Ovary (tissue), 9 donors: ENCODE results near the gene PIK3CD. TPM values are rescaled to one million over a fixed set of nuclear protein-coding genes. Genes with fewer than 3 reads are reported as not detected.

Experiments
- DNase-seq, 5 donors: peaks; one replicate each; pipeline ENCODE4 v3.0.0-alpha.2; 2019 to 2020
- H3K27ac ChIP-seq, 2 donors: fragments of 200-600 bp; one replicate each; pipeline versions ENCODE4 v1.5.1 to v1.8.0; 2019 to 2022
- H3K27me3 ChIP-seq: fragments of 200-600 bp; one replicate; pipeline ENCODE4 v1.8.0; 2022
- H3K36me3 ChIP-seq: fragments of 200-600 bp; sonication (generic); one replicate; pipeline ENCODE4 v1.5.1; 2019
- H3K4me1 ChIP-seq: one replicate; pipeline ENCODE4 v1.8.1; 2013; ENCODE audit warnings: mild to moderate bottlenecking, moderate library complexity; ENCODE audit not compliant: insufficient read depth
- H3K4me3 ChIP-seq: fragments of 200-600 bp; sonication (generic); one replicate; pipeline ENCODE4 v1.5.1; 2017
- H3K9me3 ChIP-seq, 2 donors: fragments of 200-600 bp in 1 of 2; sonication (generic) in 1 of 2; one replicate each; pipeline versions ENCODE4 v1.5.1 to v1.8.1; 2013 to 2019; ENCODE audit warnings: mild to moderate bottlenecking in 1 of 2, moderate library complexity in 1 of 2
- CTCF ChIP-seq, 3 donors: fragments of 450-650 bp in 2 of 3; fragments of 200-600 bp in 1 of 3; IDR thresholded peaks; one replicate each; pipeline versions ENCODE4 v1.5.1 to v1.8.0; 2016 to 2022; ENCODE audit warnings: antibody characterized with exemption in 3 of 3, mild to moderate bottlenecking in 1 of 3
- EP300 ChIP-seq: sonication (generic); formaldehyde crosslinking; IDR thresholded peaks from one replicate; pipeline ENCODE4 v1.6.1; 2017; ENCODE audit warnings: antibody characterized with exemption
- POLR2A ChIP-seq: fragments of 450-650 bp; IDR thresholded peaks from one replicate; pipeline ENCODE4 v1.6.1; 2017; ENCODE audit warnings: antibody characterized with exemption, mild to moderate bottlenecking, moderate library complexity
- WGBS, 3 donors: extraction: QIAGEN DNeasy Blood & Tissue Kit in 1 of 3; methylation state at CpG; one replicate each; pipeline versions ENCODE4 v1.1.5 to v1.1.7; 2013 to 2017; 5-methylcytosine and 5-hydroxymethylcytosine counted together
- intact Hi-C, 4 donors: fragments of 100-400 bp; cut with DNase I; formaldehyde crosslinking; loops; one replicate each; pipeline versions ENCODE4 v1.11.0 to v1.15.1; 2022 to 2023
- polyA plus RNA-seq, 2 donors: library from polyadenylated mRNA; stranded (reverse); fragments of 200-250 nt in 1 of 2; fragments of 350-450 nt in 1 of 2; fragmentation: Illumina TruSeq in 1 of 2; extraction: RNeasy Lipid Tissue Mini Kit (QIAGEN cat#74804) in 1 of 2; gene quantifications; one replicate each; pipeline ENCODE4 v1.2.3, GENCODE V29; 2013 to 2014
- total RNA-seq, 7 donors: library from RNA; depleted of rRNA in 2 of 7; stranded (reverse); fragments of >200 nt in 2 of 7; fragmentation: NEBNext Ultra II Directional in 3 of 7; extraction: Animal tissue kit (Norgen Biotek cat#: 25700) in 3 of 7; gene quantifications; one replicate each; pipeline versions ENCODE4 v1.1.0 to v1.2.4, GENCODE V29; 2016 to 2023
- donor health status: DM: no; HTN: no; CAD: no; lungs with moderate emphysema.
- donor health status: DM: no; HTN: no; CAD: no.
- donor health status: Bipolar disorder and iron deficiency.
- donor health status: DM: yes; HTN: yes; CAD: no.
- donor health status: DM: no; HTN: no; CAD: no.
- donor health status: DM: yes; HTN: yes; CAD: no.

PIK3CD gene
- total and polyA plus RNA-seq, 9 donors, result 3.7 to 9.2 (median 8.0) TPM

GRCh38 chr1:9726905-9727595 is 75.5 kb downstream of the PIK3CD start:
- H3K4me1 ChIP-seq, result no peaks in the 10 kb centered on the region
- no peaks in the 10 kb centered on the region for H3K27me3 ChIP-seq
- H3K27ac ChIP-seq, result no peak overlapping the region
- no peaks in the 10 kb centered on the region for H3K9me3 ChIP-seq
- H3K4me3 ChIP-seq, result no peak overlapping the region
- no peak for DNase-seq
- TF ChIP-seq CTCF (IDR thresholded peaks at IDR 0.05), result no peak
- no peak for TF ChIP-seq POLR2A
- no peak for TF ChIP-seq EP300
- WGBS, 3 donors, result 66 to 70% (median 70%) methylated on average over 25 of the region's 25 CpGs
- H3K36me3 ChIP-seq, result no peaks in the 10 kb centered on the region
- intact Hi-C loops, result loop anchor here in 1 of 4 donors (10.0 kb wide), 1 partner anchor 138 kb away; no protein-coding TSS in a partner anchor

- DNase-seq, result no peak
- Histone ChIP-seq H3K4me1 (no peaks in the 10 kb centered on the region), H3K27me3 (no peaks in the 10 kb centered on the region), H3K9me3 (no peaks in the 10 kb centered on the region), H3K36me3 (no peaks in the 10 kb centered on the region), H3K27ac (no peak overlapping the region), H3K4me3 (no peak overlapping the region)
- no peak for TF ChIP-seq POLR2A
- no peak for TF ChIP-seq EP300
- TF ChIP-seq CTCF (IDR thresholded peaks at IDR 0.05), result no peak
- intact Hi-C loops, result loop anchor here in 1 of 4 donors (10.0 kb wide), 1 partner anchor 136 kb away; no protein-coding TSS in a partner anchor
- WGBS, 3 donors, result 88 to 90% (median 88%) methylated on average over 33 of the region's 33 CpGs
These were observed 77.1 kb downstream of the PIK3CD start for GRCh38 chr1:9728451-9729295.

- Histone ChIP-seq H3K4me3 (no peak overlapping the region), H3K4me1 (no peaks in the 10 kb centered on the region), H3K9me3 (no peaks in the 10 kb centered on the region), H3K27me3 (no peaks in the 10 kb centered on the region), H3K27ac (no peak overlapping the region), H3K36me3 (no peaks in the 10 kb centered on the region)
- no peak for TF ChIP-seq CTCF (IDR thresholded peaks at IDR 0.05)
- no peak for TF ChIP-seq EP300
- TF ChIP-seq POLR2A, result no peak
- intact Hi-C loops, result loop anchor here in 1 of 4 donors (10.0 kb wide), 1 partner anchor 135 kb away; no protein-coding TSS in a partner anchor
- 87 to 91% (median 88%) methylated on average over 11 to 12 of the region's 12 CpGs for WGBS, 3 donors
- DNase-seq, result no peak
These were observed 78.0 kb downstream of the PIK3CD start for GRCh38 chr1:9729523-9729922.

GRCh38 chr1:9730096-9730901 is 78.8 kb downstream of the PIK3CD start:
- no peaks in the 10 kb centered on the region for H3K9me3 ChIP-seq
- intact Hi-C loops, result no loop called here
- H3K27me3 ChIP-seq, result no peaks in the 10 kb centered on the region
- H3K36me3 ChIP-seq, result no peaks in the 10 kb centered on the region
- no peaks in the 10 kb centered on the region for H3K4me1 ChIP-seq
- 82 to 86% (median 83%) methylated on average over 45 of the region's 45 CpGs for WGBS, 3 donors
- TF ChIP-seq POLR2A (no peak), CTCF (IDR thresholded peaks at IDR 0.05) (no peak), EP300 (no peak)
- no peak for DNase-seq
- no peak overlapping the region for H3K27ac ChIP-seq
- H3K4me3 ChIP-seq, result no peak overlapping the region
